ENCODE results near the gene RIMS1.
"Not testable (repeated sequence)": the region's sequence is repeated elsewhere in the genome, so short reads cannot be mapped to it uniquely, and the experiment has no call there.

Gene RIMS1

DNA sequence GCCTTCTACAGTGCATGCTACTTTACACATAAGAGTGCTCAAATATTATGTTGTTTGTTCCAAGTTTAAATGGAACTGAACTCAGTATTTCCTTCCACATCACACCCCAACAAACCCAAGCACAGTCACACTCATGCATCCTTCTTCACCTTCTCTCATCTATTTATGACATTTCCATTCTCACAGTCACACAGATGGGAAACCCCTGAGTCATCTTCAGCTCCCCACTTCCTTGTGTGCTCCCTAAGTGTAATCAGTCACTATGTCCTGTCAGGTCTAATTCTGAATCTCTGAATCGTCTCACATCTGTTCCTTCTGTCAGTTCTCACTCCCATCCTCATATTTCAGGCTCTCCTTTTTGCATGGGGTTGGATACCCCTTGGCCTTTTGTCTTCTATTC lies 96.0 kb downstream of the RIMS1 start:
- no peak for DNase-seq (ENCODE audit: low read depth, low spot score)

DNA sequence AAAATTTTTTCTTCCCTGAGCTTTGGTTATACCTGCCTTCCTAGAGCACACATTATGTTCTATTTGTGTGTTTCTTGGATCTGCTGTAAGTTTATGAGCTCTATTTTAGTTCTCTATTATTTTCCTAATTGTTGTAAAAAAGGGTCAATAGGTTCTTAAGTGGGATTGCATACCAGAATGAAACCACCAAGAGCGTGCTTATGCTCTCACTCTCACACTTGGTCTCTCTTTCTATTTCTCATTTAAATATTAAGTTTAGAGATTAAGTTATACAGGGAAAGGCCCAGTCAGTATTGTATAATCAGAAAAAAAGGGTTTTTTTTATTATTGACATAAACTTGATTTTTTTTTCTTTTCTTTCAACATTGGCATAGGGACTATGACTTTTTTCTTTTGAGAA lies 96.8 kb downstream of the RIMS1 start:
- DNase-seq (ENCODE audit: low read depth, low spot score): no peak

DNA sequence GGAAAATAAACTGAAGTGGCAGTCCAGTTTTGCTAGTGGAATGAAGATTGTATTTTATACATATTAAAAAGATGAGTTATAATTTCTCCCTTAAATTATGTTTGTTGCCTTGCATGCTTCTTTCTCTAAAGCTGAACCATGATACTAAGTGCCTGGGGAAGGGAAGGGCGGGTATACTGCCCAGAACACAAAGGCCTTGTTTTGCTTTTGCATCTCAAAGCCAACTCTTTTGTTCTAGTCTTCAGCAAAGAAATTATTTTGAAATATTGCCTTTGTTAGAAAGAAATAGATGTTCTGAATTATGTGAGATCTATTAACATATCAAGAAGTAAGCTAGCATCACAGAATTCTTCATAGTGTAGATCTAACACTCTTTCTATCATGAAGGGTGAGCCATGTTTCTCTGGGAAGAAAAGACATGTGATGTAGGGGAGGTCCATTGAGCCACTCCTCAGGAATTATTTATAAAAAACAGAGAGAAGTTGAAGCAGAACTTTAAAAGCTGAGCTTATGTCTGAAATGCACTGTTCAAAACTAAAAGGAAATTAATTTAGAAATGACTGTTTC lies 108.4 kb downstream of the RIMS1 start:
- DNase-seq (ENCODE audit: low read depth, low spot score): no peak

DNA sequence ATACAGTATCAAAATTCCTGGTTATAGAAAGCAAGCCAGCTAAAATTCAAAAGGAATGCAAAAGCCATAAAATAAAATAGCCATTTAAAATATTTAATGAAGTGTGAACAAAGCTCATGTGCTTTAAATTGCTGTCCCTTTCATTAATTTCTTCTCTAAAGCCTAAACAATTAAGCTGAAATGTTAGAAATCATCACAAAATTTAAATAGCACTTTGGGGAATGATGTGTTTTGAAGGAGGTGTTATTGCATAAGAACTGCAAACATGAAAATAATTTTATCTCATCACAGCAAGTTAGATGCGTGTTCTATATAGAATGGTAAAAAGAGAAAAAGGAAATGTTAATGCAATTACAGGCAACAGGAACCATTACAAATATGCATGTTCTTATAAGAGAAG lies 111.0 kb downstream of the RIMS1 start:
- no peak for DNase-seq (ENCODE audit: low read depth, low spot score)

DNA sequence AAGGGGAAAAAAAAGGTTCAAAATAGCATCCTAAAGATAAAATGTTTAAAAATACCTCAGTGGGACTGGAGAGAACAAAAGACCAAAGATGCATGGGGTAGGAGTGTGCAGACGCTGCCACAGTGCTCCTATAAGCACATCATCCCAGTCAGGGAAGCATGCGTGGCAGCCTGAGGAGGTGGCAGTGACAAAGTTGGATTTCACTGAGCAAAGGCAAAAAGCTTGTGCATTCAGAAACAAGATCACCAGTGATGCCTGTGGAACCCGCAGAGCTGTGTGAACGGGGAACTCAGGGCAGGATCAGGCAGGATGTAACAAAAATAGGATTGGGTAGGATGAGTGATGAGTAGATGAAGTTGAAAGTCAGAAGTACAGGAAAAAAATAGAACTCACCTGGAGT lies 116.1 kb downstream of the RIMS1 start:
- no peak for DNase-seq (ENCODE audit: low read depth, low spot score)

DNA sequence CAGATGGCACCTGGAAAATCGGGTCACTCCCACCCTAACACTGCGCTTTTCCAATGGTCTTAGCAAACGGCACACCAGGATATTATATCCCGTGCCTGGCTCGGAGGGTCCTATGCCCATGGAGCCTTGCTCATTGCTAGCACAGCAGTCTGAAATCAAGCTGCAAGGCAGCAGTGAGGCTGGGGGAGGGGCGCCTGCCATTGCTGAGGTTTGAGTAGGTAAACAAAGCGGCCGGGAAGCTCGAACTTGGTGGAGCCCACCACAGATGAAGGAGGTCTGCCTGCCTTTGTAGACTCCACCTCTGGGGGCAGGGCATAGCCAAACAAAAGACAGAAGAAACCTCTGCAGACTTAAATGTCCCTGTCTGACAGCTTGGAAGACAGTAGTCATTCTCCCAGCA lies 120.2 kb downstream of the RIMS1 start:
- DNase-seq (ENCODE audit: low read depth, low spot score): not testable (repeated sequence)

DNA sequence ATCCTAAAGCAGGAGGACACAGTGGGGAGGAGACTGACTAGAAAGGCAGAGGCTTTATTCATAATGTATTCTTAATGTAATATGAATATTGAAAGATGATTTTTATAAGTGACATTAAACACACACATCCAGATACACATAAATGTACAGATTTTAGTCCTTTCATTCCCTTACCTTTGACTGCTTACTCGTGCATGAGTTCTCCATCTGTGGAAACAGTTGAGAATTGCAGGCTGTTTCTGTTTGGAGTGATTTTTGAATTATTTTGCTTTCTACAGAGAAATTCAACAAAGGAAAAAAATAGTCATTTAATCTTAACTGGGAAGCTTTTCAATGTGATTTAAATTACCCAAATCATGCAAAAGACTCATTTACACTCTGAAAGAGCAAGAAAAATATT lies 136.5 kb downstream of the RIMS1 start:
- no peak for DNase-seq (ENCODE audit: low read depth, low spot score)

DNA sequence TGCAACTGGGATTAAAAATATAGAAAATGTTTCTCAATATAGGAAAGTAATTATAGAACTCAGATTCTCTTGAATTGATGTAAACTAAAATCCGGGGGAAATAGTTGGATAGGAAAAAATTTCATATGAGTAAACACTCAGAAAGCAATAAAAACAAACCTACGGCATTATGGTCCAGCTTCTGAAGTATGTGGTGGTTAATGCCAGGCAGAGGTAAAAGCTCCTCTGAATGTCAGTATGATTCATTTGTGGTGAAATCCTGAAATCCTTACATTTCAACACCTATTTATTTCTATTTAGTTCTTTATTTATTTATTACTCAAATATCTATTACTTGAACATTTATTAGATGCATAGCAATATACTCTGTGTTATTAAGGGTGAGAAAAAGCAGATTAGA lies 145.1 kb downstream of the RIMS1 start:
- DNase-seq (ENCODE audit: low read depth, low spot score): no peak

DNA sequence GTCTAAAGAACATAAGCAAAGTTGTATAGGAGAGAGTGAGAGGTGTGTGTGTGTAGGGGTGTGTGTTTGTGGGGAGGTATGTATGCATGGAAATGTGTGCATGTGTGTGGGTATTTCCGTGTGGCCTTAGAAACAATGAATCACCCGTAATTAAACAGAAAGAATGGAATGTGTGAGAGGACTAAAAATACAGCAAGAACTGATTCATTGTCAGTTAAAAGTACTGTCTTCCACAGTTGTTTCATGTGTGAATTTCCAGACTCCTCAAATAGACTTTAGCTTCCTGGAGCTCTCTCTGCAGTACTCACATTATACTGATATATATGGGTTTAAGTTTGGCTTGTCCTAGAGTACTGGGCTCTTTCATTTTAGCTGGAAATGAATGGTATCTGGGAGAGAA lies 145.7 kb downstream of the RIMS1 start:
- no peak for DNase-seq (ENCODE audit: low read depth, low spot score)

DNA sequence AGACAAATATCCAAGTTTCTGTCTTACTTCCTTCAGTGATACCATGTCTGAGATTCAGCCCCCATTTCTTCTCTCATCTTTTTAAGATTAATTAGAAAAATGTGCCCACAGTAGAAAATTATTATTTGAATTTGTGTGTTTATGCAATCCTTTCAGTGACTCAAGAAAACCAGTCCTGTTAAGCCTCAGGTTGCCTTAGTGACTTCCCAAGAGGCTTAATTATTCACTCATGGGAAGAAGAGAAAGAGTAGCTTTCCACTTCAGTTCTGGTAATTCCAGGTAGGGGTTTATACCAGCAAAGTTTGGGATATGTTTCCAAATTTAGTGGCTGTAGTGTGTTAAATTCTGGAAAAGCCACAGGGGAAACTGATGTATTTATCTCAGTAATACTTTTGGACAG lies 149.1 kb downstream of the RIMS1 start:
- no peak for DNase-seq (ENCODE audit: low read depth, low spot score)

DNA sequence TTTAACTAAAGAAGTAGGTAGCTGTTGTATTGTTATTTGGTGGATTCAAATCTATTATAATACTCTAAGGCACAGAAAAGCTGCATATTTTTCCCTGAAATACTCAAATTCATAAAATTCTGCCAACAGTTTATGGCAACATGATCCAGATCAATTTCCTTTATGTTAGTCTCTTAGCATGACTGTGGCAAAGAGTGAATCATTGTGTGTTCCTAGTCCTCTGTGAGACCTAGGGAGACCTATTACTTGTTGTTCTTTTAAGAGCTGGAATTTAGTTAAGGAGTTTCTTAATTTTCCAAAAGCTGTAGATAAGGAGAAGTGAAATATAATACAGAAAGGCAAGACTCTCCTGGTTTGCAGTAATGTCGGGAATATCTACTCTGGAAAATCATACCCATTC lies 149.6 kb downstream of the RIMS1 start:
- no peak for DNase-seq (ENCODE audit: low read depth, low spot score)

DNA sequence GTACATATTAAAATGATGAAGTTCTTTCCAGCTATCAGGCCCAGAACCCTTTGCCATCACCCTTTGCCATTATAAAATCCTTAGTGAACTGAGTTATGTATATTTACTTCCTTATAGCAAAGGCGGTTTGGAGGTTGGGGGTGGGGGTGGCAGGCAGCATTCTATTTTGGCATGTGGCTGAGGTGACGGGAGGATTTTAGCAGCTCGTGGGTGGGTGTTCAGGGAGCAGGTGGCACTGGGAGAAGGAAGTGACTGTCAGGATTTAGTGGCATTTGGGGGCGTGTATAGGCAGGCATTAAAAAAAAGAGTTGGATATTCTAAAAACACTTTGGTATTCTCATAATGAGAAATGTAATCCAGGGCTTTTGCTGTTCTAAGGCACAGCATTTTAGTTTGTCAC lies 150.7 kb downstream of the RIMS1 start:
- no peak for DNase-seq (ENCODE audit: low read depth, low spot score)

DNA sequence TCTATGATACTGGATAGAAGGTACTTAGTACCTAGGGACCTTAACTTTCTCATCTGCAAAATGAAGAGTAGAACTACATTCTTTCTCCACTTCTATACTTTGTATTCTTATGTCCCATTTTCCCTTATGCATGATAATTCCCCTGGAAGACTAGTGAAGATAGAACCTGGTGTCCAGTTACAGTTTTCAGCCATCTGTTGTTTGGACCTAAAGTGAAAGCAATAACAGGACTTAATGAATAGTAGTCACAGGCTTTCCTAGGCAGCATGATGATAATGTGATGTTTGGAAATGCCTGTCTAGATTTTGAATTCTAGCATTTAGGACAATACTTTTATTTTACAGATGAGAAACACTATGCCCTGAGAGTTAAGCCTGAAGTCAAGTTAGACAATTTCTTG lies 153.8 kb downstream of the RIMS1 start:
- DNase-seq (ENCODE audit: low read depth, low spot score): no peak

DNA sequence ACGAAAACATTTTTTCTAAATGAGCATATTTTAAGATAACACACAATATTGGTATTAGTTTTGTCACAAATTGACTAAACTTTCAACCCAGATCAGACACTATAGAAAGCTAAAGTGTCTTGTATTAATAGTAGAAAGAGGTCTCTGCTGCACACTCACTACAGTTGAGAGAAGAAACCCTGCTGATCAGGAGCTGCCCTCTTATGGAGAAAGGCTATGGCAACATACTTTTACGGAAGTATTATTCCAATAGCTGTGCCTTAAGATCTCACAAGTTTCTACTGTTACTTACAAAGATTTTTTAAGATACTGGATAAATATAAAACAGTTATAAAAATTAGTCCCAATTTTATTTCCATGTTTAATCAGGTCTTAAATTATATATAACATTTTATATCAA lies 155.7 kb downstream of the RIMS1 start:
- no peak for DNase-seq (ENCODE audit: low read depth, low spot score)

DNA sequence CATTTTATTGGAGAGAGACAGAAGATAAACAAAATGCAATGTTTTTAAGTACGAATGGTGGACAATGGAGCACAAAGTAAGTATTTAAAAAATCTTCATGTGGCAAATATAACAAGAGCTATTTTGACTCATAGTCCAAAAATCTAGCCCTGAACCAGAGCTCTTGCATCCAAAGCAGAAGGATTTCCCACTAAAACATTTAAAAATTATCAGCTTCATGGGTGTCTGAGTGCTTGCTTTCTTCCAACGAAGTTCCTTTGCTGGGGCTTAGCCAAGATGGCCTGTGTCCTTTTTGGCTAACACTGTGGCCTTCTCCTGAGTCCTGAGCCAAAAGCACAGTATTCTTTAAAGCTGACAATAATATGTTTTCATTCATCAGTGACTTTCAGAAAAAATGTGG lies 161.7 kb downstream of the RIMS1 start:
- no peak for DNase-seq (ENCODE audit: low read depth, low spot score)

DNA sequence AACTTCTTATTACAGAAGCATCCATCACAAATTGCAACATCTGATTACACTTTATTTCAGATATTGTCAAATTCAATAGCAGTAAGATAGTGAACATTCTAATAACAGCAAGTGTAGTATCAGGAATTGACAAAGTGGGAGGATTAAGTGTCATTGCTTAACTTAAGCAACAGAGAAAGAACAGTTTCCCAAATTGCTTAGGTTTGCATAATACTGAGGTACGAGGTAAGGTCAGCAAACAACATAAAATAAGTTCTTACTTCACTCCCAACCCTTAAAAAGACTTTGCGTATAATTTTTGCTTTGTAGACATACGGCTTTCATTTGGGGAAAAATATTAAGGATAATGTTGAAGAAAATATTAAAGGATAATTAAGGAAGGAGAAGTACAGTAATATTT lies 163.0 kb downstream of the RIMS1 start:
- no peak for DNase-seq (ENCODE audit: low read depth, low spot score)

DNA sequence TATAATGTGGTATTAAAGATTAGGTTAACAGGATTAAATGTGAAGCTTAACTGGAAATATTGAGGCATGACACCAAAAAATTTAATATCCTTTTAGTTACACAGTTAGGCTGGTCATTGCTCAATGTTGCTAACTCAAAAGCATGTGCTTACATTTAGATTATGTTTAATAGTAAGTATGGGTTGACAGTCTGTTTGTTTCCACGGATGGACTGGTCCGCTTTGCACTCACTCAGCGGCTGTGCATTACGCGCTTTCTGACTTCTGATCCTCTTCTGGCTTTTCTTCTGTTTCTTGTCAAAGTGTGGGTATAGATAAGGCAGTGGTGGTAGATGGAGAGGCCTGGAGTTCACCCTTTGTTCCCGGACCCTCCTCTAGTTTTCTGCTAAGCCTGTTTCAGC lies 174.9 kb downstream of the RIMS1 start:
- DNase-seq (ENCODE audit: low read depth, low spot score): no peak

DNA sequence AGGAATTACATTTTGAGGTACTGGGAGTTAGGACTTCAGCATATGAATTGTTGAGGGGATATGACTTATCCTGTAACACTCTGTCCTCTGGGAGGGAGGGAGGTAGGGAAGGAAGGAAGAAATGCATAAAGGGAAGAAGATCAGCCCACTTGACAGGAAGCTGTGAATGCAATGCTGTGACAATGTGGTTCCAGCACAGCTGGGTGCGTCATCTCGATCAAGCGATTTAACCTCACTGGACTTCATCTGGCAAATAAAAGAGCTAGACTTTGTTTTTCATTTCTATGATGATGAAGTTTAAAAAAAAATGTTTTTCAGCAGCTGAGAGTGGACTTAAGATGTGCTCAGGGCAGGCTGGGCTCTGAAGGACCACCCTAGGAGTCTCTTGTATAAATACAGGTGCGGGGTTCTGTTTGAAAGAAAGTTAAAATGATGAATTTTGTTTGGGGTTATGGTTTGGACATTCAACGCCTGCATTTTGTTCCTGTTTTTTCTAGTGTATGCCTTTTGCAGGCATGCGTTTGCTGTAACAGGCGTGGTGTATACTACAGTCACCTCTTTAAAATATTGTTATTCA lies 178.1 kb downstream of the RIMS1 start:
- no peak for DNase-seq (ENCODE audit: low read depth, low spot score)

DNA sequence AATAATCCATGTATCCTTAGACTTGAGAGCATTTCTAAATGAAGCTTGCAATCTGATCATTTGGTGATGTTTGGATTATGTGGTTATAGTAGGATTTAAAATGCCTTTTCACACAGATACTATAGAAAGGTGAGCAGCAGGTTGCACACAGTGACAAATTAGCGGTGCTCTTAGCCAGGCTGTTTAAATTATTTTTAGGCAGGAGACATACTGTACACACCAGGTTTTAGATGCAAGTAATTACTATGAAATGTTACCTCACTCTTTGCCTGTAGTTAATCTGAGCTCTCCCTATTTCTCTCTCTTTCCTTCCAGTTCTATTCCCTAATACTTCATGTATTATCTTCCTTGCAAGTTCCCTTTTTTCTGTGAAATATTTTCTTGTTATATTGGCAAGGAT lies 191.7 kb downstream of the RIMS1 start:
- DNase-seq (ENCODE audit: low read depth, low spot score): no peak

DNA sequence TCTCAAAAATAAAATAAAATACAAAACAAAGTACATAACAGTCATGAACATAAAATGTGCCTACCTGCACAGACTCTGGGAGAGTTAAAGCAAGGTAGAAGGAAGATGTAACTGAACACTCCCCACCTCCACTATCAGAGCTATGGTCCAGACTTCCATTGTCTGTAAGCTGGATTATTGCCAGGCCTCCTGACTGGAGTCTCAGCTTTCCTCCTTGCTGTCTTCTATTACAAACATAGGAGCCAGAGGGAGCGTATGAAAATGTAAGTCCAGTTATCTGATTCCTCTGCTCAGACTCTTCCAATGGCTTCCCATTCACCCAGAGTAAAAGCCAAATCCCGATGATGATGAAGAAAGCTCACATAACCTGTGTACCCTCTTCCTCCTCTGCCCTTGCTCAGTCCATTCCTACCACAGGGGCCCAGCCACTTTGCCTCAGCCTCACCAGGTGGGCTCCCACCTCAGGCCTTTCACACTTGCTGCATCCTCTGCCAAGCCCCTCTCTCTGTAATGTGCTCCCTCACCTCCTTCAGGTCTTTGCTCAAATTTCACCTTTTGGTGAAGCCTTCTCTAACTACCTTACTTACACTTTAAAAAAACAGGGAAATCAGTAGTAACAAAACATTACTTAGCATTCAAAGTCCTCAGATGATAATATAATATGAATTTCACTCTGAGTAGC lies 194.1 kb downstream of the RIMS1 start:
- DNase-seq (ENCODE audit: low read depth, low spot score): no peak

DNA sequence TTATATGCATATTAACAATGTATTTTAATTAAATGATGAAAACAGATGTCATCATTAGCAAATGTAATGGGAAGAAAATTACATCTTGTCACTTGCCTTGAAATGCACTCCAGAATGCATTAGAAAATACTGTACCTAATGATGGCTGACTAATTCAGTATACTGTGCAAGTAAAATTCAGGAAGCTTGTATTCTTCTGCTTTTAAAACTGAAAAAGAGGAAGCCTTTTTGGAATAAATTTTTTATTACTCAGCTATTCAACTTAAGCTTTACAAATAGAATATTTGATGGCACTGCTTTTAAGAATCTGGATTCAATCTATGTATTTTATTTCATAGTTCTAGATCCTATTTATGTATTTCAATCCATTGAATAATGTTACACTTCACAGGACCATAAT lies 195.5 kb downstream of the RIMS1 start:
- no peak for DNase-seq (ENCODE audit: low read depth, low spot score)

DNA sequence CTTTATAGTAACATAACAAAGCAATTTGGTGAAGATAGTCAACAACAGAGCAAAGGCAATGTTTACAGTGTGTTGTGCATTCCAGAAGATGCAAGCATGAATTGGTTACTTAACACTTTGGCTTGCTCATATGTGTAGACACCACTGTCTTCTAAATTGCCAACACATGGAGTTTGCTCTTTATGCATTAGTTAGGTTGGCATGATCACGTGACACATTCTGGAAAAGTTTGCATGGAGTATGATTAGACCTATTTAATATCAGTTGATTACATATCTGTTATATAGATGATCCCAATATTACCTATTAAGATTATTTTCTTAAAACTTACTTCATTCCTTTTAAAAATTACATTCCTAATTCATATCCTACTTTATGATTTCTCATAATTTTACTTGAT lies 197.6 kb downstream of the RIMS1 start:
- DNase-seq (ENCODE audit: low read depth, low spot score): no peak

DNA sequence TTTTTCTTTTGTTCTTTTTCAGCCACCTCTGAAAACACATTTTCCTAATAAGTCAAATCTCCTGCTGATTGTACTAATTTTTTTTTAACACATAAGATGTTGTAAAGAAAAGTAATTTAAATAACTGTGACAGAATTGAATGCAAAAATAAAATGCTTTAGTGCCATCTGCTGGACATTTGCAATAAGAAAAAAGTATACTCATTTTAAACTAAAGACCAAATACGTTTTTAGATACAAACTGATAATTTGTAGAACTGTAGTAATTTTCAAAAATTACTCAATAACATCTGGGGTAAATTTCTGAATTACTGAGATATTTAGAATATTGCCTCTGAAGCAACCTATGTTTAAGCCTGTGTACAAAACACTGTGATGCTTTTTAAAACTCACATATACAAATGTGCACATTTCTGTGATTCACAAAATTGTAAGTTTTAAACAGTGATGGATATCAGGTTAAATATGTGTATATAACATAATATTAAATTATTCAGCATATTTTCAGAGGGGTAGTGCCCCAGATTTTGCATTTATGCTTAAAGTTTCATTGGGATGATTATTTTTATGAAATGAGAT lies 198.7 kb downstream of the RIMS1 start:
- DNase-seq (ENCODE audit: low read depth, low spot score): no peak

Measured in iPS DF 19.7 (cell line).